Mucosa of descending colon (tissue), 3 donors: ENCODE results near the gene POU2F2. TPM values are rescaled to one million over a fixed set of nuclear protein-coding genes. Genes with fewer than 3 reads are reported as not detected.
"Not testable (repeated sequence)": the region's sequence is repeated elsewhere in the genome, so short reads cannot be mapped to it uniquely, and the experiment has no call there.

Source experiments
- ATAC-seq: fragments of 200-7000 bp; cut with Tn5 transposase; one replicate; pipeline ENCODE4 v1.9.1; 2020; ENCODE audit warnings: mild to moderate bottlenecking, moderate library complexity
- DNase-seq, 3 donors: peaks; one replicate each; pipeline ENCODE4 v3.0.0-alpha.2; 2020
- H3K36me3 ChIP-seq: fragments of 200-600 bp; one replicate; pipeline ENCODE4 v1.8.0; 2021; ENCODE audit warnings: low read depth, mild to moderate bottlenecking
- H3K4me1 ChIP-seq: fragments of 200-600 bp; one replicate; pipeline ENCODE4 v1.8.0; 2021; ENCODE audit warnings: low read depth, mild to moderate bottlenecking
- H3K4me3 ChIP-seq: fragments of 200-600 bp; one replicate; pipeline ENCODE4 v1.8.0; 2021; ENCODE audit warnings: mild to moderate bottlenecking
- H3K9me3 ChIP-seq: fragments of 200-600 bp; one replicate; pipeline ENCODE4 v1.8.0; 2021; ENCODE audit warnings: mild to moderate bottlenecking
- intact Hi-C, 2 donors: fragments of 100-400 bp; cut with DNase I in 1 of 2; cut with micrococcal nuclease in 1 of 2; formaldehyde crosslinking; loops; one replicate each; pipeline versions ENCODE4 v1.11.0 to v1.11.1; 2022; cut with DNase I, micrococcal nuclease
- total RNA-seq, 3 donors: library from RNA; stranded (reverse); fragmentation: NEBNext Ultra II Directional in 2 of 3; extraction: Animal tissue kit (Norgen Biotek cat#: 25700) in 2 of 3; gene quantifications; one replicate each; pipeline versions ENCODE4 v1.2.1 to v1.2.4, GENCODE V29; 2021 to 2023
- TF ChIP-seq, protein P1 (sequence below): fragments of 200-600 bp; IDR thresholded peaks from one replicate; pipeline ENCODE4 v1.8.0; 2022; ENCODE audit warnings: antibody characterized with exemption, mild to moderate bottlenecking
- donor health status: DM: no; HTN: no; CAD: no; lungs with moderate emphysema.
- donor health status: DM: no; HTN: no; CAD: no.
- donor health status: DM: no; HTN: yes; CAD: no.

Gene POU2F2
- total RNA-seq, 3 donors from 2014 or later = 3.9 to 6.8 (median 6.1) TPM

DNA sequence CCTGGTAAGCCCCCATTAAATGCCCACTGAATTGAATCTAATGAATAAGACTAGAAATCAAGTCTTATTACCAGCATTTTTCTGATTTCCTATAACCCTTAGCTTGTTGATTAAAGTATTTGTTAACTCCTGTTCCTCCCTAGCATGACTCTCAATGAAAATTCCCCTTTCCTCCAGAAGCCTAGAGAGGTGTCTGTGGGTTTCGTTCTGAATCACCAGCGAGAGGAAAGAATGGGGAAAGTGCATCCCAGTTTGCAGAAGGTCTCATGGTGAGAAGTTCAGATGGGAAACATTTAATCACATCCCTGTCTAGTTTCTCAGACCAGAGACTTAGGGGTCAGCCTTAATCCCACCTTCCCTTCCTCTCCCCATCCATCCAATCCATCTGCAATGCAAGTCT is 26.9 kb downstream of the POU2F2 start:
- Histone ChIP-seq H3K4me3 (no peak overlapping the region), H3K36me3 (no peaks in the 10 kb centered on the region), H3K4me1 (no peaks in the 10 kb centered on the region), H3K9me3 (no peaks in the 10 kb centered on the region)
- DNase-seq (no peak), ATAC-seq (no peak)
- intact Hi-C loops = no loop called here
- TF ChIP-seq, protein P1, sequence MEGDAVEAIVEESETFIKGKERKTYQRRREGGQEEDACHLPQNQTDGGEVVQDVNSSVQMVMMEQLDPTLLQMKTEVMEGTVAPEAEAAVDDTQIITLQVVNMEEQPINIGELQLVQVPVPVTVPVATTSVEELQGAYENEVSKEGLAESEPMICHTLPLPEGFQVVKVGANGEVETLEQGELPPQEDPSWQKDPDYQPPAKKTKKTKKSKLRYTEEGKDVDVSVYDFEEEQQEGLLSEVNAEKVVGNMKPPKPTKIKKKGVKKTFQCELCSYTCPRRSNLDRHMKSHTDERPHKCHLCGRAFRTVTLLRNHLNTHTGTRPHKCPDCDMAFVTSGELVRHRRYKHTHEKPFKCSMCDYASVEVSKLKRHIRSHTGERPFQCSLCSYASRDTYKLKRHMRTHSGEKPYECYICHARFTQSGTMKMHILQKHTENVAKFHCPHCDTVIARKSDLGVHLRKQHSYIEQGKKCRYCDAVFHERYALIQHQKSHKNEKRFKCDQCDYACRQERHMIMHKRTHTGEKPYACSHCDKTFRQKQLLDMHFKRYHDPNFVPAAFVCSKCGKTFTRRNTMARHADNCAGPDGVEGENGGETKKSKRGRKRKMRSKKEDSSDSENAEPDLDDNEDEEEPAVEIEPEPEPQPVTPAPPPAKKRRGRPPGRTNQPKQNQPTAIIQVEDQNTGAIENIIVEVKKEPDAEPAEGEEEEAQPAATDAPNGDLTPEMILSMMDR = no peak

DNA sequence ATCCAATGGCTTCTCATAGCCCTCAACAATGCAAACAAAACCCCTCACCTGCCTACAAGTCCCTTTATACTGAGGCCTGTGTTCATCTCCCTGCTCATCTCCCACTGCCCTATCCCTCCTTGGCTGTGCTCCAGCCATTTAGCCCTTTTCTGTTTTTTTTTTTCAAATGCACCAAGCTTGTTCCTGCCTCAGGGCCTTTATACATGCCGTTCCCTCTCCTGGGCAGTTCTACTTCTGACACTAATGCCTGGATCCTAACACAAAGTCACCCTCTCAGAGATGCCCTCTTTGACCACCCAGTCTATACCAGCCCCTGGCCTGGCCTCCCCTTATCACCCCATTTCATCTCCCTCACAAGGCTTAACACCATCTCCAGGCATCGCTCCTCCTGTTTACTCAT is 29.4 kb downstream of the POU2F2 start:
- ATAC-seq = no peak
- TF ChIP-seq, protein P1 = no peak
- Histone ChIP-seq H3K9me3 (no peaks in the 10 kb centered on the region), H3K4me3 (no peak overlapping the region), H3K36me3 (no peaks in the 10 kb centered on the region), H3K4me1 (no peaks in the 10 kb centered on the region)
- no peak for DNase-seq
- intact Hi-C loops = no loop called here

DNA sequence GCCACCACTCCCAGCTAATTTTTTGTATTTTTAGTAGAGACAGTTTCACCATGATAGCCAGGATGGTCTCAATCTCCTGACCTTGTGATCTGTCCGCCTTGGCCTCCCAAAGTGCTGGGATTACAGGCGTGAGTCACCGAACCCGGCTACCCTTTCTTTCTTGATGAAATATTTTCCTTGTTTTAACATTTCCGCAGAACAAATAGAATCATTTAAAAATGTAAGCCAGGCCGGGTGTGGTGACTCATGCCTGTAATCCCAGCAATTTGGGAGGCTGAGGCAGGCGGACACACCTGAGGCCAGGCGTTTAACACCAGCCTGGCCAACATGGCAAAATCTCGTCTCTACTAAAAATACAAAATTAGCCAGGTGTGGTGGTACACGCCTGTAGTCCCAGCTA is 32.0 kb downstream of the POU2F2 start:
- H3K4me3 ChIP-seq, H3K9me3 ChIP-seq, H3K4me1 ChIP-seq, H3K36me3 ChIP-seq, ATAC-seq, DNase-seq, intact Hi-C loops: not testable (repeated sequence)

DNA sequence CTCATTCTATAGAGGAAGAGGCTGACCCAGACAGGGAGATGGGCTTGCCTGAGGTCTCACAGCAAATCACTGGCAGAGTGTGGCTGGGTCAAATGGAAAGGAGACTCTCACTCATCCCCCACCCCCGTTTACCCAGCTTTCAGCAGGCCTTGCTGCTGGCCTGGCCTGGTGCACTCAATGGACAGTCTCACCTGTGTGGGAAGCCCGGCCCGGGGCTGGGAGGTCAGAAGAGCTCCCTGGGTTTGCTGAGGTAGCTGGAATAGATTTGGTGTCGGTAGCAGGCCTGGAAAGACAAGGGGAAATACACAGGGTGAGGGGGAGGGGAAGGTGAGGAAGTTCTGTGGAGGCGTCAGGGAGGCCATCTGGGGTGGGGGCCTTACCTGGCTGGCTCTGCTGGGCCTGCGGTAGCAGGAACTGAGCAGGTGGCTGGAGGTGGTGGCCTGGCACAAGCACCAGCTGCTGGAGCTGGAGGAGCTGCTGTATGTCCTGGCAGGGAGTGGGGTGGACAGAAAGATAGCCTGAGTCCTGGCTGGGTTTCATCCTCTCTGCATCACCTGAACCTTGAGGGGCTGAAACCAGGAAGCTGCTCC is 32.8 kb downstream of the POU2F2 start:
- H3K4me3 ChIP-seq = no peak overlapping the region
- DNase-seq (no peak), ATAC-seq (no peak)
- no peaks in the 10 kb centered on the region for H3K4me1 ChIP-seq
- intact Hi-C loops = no loop called here
- TF ChIP-seq, protein P1 = no peak
- H3K36me3 ChIP-seq = no peaks in the 10 kb centered on the region
- H3K9me3 ChIP-seq = no peaks in the 10 kb centered on the region

DNA sequence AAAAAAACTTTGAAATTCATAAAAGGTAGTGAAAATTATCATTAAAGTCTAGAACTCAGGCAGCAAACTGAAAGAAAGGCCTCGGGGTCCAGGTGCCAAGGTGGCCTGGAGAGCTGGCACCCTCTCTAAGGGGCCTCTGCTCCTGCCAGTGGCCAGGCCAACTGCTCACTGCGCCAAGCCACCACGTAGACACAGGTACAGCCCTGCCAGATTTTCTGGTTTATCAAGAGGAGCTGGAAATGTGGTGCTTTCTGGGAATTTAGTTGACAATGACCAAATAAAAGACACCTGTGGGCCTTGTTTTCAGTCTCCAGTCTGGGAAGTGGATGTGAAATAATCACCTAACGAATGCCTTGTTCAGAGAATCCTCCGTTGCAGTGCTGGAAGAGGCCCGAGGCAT is 33.5 kb downstream of the POU2F2 start:
- TF ChIP-seq, protein P1 = no peak
- no peaks in the 10 kb centered on the region for H3K4me1 ChIP-seq
- no peak for ATAC-seq
- H3K4me3 ChIP-seq = no peak overlapping the region
- no peaks in the 10 kb centered on the region for H3K9me3 ChIP-seq
- no peaks in the 10 kb centered on the region for H3K36me3 ChIP-seq
- intact Hi-C loops = no loop called here
- DNase-seq = no peak

DNA sequence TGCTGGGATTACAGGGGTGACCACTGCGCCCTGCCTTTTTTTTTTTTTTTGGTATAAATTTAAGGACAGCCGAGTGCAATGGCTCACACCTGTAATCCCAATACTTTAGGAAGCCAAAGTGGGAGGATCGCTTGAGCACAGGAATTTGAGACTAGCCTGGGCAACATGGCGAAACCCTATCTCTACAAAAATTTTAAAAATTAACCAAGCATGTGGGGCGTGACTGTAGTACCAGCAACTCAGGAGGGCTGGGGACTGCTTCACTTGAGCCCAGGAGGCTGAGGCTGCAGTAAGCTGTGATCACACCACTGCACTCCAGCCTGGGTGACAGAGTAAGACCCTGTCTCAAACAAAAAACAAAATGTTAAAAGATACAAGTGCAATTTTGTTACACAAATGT is 34.8 kb downstream of the POU2F2 start:
- no peak for ATAC-seq
- TF ChIP-seq, protein P1 = no peak
- Histone ChIP-seq H3K36me3 (no peaks in the 10 kb centered on the region), H3K4me3 (no peak overlapping the region), H3K9me3 (no peaks in the 10 kb centered on the region), H3K4me1 (no peaks in the 10 kb centered on the region)
- intact Hi-C loops = no loop called here
- DNase-seq = no peak
